Astrocyte (in vitro differentiated cells and primary cell): ENCODE data around the gene OR2AT4. TPM values are rescaled to one million over a fixed set of nuclear protein-coding genes. Genes with fewer than 3 reads are reported as not detected.
"Not testable (repeated sequence)": the region's sequence is repeated elsewhere in the genome, so short reads cannot be mapped to it uniquely, and the experiment has no call there.

Source experiments
- DNase-seq: peaks from one replicate; pipeline ENCODE4 v3.0.0-alpha.2; 2010; ENCODE audit warnings: low read depth
- FAIRE-seq: peaks from 2 replicates; lab custom pipeline; 2011; peaks lifted over from hg19 to GRCh38; lab: Jason Lieb, UNC
- H2AFZ ChIP-seq: 2 replicates; pipeline ENCODE4 v1.6.0; 2012; ENCODE audit warnings: low read depth, low read length, inconsistent platforms
- H3K27ac ChIP-seq: 2 replicates; pipeline ENCODE4 v1.5.1; 2011; ENCODE audit warnings: low read depth, low read length, inconsistent platforms
- H3K27me3 ChIP-seq: 2 replicates; pipeline ENCODE4 v1.6.0; 2011; ENCODE audit warnings: low read length, inconsistent platforms; ENCODE audit not compliant: insufficient read depth
- H3K36me3 ChIP-seq: 2 replicates; pipeline ENCODE4 v1.5.1; 2011; ENCODE audit warnings: low read length, inconsistent platforms; ENCODE audit not compliant: insufficient read depth
- H3K4me1 ChIP-seq: 2 replicates; pipeline ENCODE4 v1.5.1; 2011; ENCODE audit warnings: low read length, inconsistent platforms; ENCODE audit not compliant: insufficient read depth
- H3K4me2 ChIP-seq: 2 replicates; pipeline ENCODE4 v1.6.0; 2012; ENCODE audit warnings: low read length, inconsistent platforms
- H3K4me3 ChIP-seq: 2 replicates; pipeline ENCODE4 v1.5.1; 2011; ENCODE audit warnings: low read depth, mild to moderate bottlenecking, low read length, inconsistent platforms; ENCODE audit not compliant: insufficient read depth
- H3K79me2 ChIP-seq: 2 replicates; pipeline ENCODE4 v1.6.0; 2012; ENCODE audit warnings: mild to moderate bottlenecking, low read length, inconsistent platforms; ENCODE audit not compliant: insufficient read depth
- H3K9ac ChIP-seq: 2 replicates; pipeline ENCODE4 v1.6.0; 2012; ENCODE audit warnings: mild to moderate bottlenecking, low read length, inconsistent platforms
- H3K9me3 ChIP-seq: 2 replicates; pipeline ENCODE4 v1.5.1; 2012; ENCODE audit warnings: low read depth, mild to moderate bottlenecking, low read length, inconsistent platforms; ENCODE audit not compliant: insufficient read depth
- H4K20me1 ChIP-seq: 2 replicates; pipeline ENCODE4 v1.6.0; 2012; ENCODE audit warnings: low read length, inconsistent platforms; ENCODE audit not compliant: insufficient read depth
- H3K27ac Mint-ChIP-seq: one replicate; pipeline ENCODE4 v1.8.0; 2021; ENCODE audit warnings: mild to moderate bottlenecking, mixed read lengths; ENCODE audit not compliant: unreplicated experiment
- H3K27me3 Mint-ChIP-seq: one replicate; pipeline ENCODE4 v1.8.0; 2021; ENCODE audit warnings: low read depth, mixed read lengths; ENCODE audit not compliant: unreplicated experiment
- H3K36me3 Mint-ChIP-seq: one replicate; pipeline ENCODE4 v1.8.0; 2021; ENCODE audit warnings: low read depth, mixed read lengths; ENCODE audit not compliant: unreplicated experiment
- H3K4me1 Mint-ChIP-seq: one replicate; pipeline ENCODE4 v1.8.0; 2021; ENCODE audit warnings: low read depth, mixed read lengths; ENCODE audit not compliant: unreplicated experiment
- H3K4me3 Mint-ChIP-seq: one replicate; pipeline ENCODE4 v1.8.0; 2021; ENCODE audit warnings: mild to moderate bottlenecking, moderate library complexity, mixed read lengths; ENCODE audit not compliant: unreplicated experiment
- H3K9me3 Mint-ChIP-seq: one replicate; pipeline ENCODE4 v1.8.0; 2021; ENCODE audit warnings: mild to moderate bottlenecking, mixed read lengths; ENCODE audit not compliant: unreplicated experiment
- CTCF ChIP-seq: IDR thresholded peaks from 2 replicates; pipeline ENCODE4 v1.5.1; 2011; ENCODE audit warnings: low read depth, mild to moderate bottlenecking, inconsistent platforms, low read length, moderate library complexity; ENCODE audit not compliant: insufficient read depth
- EZH2 ChIP-seq: IDR thresholded peaks from 2 replicates; pipeline ENCODE4 v1.6.1; 2012; ENCODE audit warnings: mild to moderate bottlenecking, low read length, inconsistent platforms; ENCODE audit not compliant: insufficient read depth
- total RNA-seq: library from RNA; stranded (reverse); gene quantifications from 2 replicates; pipeline ENCODE4 v1.2.1, GENCODE V29; 2021

Gene OR2AT4
- total RNA-seq, 1 donor from 2014 or later = not detected

- Histone ChIP-seq H3K9me3 (no peaks in the 10 kb centered on the region), H3K36me3 (no peaks in the 10 kb centered on the region), H3K4me2 (no peak overlapping the region), H3K27me3 (peaks cover under 1% of the 10 kb centered on the region), H2AFZ (no peak overlapping the region), H3K4me3 (no peak overlapping the region), H3K79me2 (no peaks in the 10 kb centered on the region), H4K20me1 (no peaks in the 10 kb centered on the region), H3K4me1 (no peaks in the 10 kb centered on the region), H3K27ac (no peak overlapping the region), H3K9ac (no peak overlapping the region)
- Mint-ChIP-seq H3K27ac (no peak overlapping the region), H3K4me1 (peaks cover 27% of the 10 kb centered on the region), H3K27me3 (no peaks in the 10 kb centered on the region), H3K4me3 (no peak overlapping the region), H3K9me3 (peaks cover 7% of the 10 kb centered on the region), H3K36me3 (peaks cover 5% of the 10 kb centered on the region)
- DNase-seq (no peak), FAIRE-seq (no peak)
- TF ChIP-seq EZH2 (no peak), CTCF (no peak)
Observed at GRCh38 chr11:75052457-75052856, 44.2 kb downstream of the OR2AT4 start.

- peaks cover 7% of the 10 kb centered on the region for H3K9me3 Mint-ChIP-seq
- Histone ChIP-seq H3K9me3 (no peaks in the 10 kb centered on the region), H3K27ac (no peak overlapping the region), H3K27me3 (no peaks in the 10 kb centered on the region), H3K4me1 (no peaks in the 10 kb centered on the region), H3K4me3 (no peak overlapping the region), H2AFZ (no peak overlapping the region), H3K4me2 (no peak overlapping the region), H3K9ac (no peak overlapping the region), H3K79me2 (no peaks in the 10 kb centered on the region), H3K36me3 (no peaks in the 10 kb centered on the region), H4K20me1 (no peaks in the 10 kb centered on the region)
- no peak overlapping the region for H3K27ac Mint-ChIP-seq
- peaks cover 5% of the 10 kb centered on the region for H3K36me3 Mint-ChIP-seq
- H3K4me1 Mint-ChIP-seq = peaks cover 38% of the 10 kb centered on the region
- H3K4me3 Mint-ChIP-seq = no peak overlapping the region
- TF ChIP-seq EZH2 = no peak
- no peak for TF ChIP-seq CTCF
- FAIRE-seq (no peak), DNase-seq (no peak)
- no peaks in the 10 kb centered on the region for H3K27me3 Mint-ChIP-seq
Observed at GRCh38 chr11:75051043-75051442, 45.6 kb downstream of the OR2AT4 start.

GRCh38 chr11:75050516-75050915 lies 46.2 kb downstream of the OR2AT4 start:
- Mint-ChIP-seq H3K4me3 (no peak overlapping the region), H3K27me3 (no peaks in the 10 kb centered on the region), H3K36me3 (peaks cover 5% of the 10 kb centered on the region), H3K27ac (no peak overlapping the region), H3K9me3 (peaks cover 7% of the 10 kb centered on the region), H3K4me1 (peaks cover 38% of the 10 kb centered on the region)
- Histone ChIP-seq H3K4me2 (no peak overlapping the region), H3K27ac (no peak overlapping the region), H3K4me1 (no peaks in the 10 kb centered on the region), H3K9me3 (no peaks in the 10 kb centered on the region), H3K4me3 (no peak overlapping the region), H3K79me2 (no peaks in the 10 kb centered on the region), H3K36me3 (no peaks in the 10 kb centered on the region), H4K20me1 (no peaks in the 10 kb centered on the region), H3K9ac (no peak overlapping the region), H2AFZ (no peak overlapping the region), H3K27me3 (no peaks in the 10 kb centered on the region)
- FAIRE-seq = no peak
- no peak for DNase-seq
- TF ChIP-seq EZH2 (no peak), CTCF (no peak)

- not testable (repeated sequence) for DNase-seq, H3K4me2 ChIP-seq, H3K36me3 Mint-ChIP-seq, H3K27ac ChIP-seq, H3K79me2 ChIP-seq, H3K27me3 ChIP-seq, H3K9me3 Mint-ChIP-seq, H3K9ac ChIP-seq, H4K20me1 ChIP-seq, FAIRE-seq, H2AFZ ChIP-seq, H3K4me3 ChIP-seq, H3K27me3 Mint-ChIP-seq, H3K36me3 ChIP-seq, H3K27ac Mint-ChIP-seq, H3K4me3 Mint-ChIP-seq, H3K4me1 ChIP-seq, H3K9me3 ChIP-seq
- H3K4me1 Mint-ChIP-seq = peaks cover 38% of the 10 kb centered on the region
Observed at GRCh38 chr11:75049501-75050266, 47.0 kb downstream of the OR2AT4 start.
